ENCODE measurements around the gene GTPBP6. TPM values are rescaled to one million over a fixed set of nuclear protein-coding genes. Genes with fewer than 3 reads are reported as not detected.

The GTPBP6 gene
- total and polyA plus RNA-seq, 7 donors = 48.1 to 63.4 (median 50.0) TPM

DNA sequence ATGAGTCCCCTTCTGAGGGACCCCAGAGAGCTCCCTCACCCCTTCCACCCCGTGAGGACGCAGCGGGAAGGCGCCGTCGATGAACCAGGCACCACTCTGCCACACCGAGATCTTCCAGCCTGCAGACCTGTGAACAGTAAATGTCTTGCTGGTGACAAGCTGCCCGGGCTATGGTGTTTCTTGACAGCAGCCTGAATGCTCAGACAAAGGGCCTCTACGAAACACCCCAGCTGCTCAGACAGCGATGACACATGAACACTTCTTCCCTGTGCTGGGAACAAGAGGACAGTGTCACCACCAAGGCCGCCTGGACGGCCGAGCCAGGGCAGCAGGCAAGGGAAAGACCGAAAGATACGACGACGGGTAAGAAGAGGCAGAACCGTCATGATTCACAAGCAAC lies 30.6 kb upstream of the GTPBP6 start:
- DNase-seq (peak in 1 of 2 donors; percentile 52), ATAC-seq (peak; percentile 41 to 54 (median 44))
- H3K4me1 ChIP-seq = peaks cover 9% of the 10 kb centered on the region
- H3K9me3 ChIP-seq = no peaks in the 10 kb centered on the region
- WGBS, 3 donors = 83 to 85% (median 83%) methylated on average over 18 of the region's 18 CpGs
- no peak overlapping the region for H3K4me3 ChIP-seq
- H3K27me3 ChIP-seq (ENCODE audit: insufficient read depth in 3 of 3, low read length in 2 of 3) = no peaks in the 10 kb centered on the region
- TF ChIP-seq, protein P1, sequence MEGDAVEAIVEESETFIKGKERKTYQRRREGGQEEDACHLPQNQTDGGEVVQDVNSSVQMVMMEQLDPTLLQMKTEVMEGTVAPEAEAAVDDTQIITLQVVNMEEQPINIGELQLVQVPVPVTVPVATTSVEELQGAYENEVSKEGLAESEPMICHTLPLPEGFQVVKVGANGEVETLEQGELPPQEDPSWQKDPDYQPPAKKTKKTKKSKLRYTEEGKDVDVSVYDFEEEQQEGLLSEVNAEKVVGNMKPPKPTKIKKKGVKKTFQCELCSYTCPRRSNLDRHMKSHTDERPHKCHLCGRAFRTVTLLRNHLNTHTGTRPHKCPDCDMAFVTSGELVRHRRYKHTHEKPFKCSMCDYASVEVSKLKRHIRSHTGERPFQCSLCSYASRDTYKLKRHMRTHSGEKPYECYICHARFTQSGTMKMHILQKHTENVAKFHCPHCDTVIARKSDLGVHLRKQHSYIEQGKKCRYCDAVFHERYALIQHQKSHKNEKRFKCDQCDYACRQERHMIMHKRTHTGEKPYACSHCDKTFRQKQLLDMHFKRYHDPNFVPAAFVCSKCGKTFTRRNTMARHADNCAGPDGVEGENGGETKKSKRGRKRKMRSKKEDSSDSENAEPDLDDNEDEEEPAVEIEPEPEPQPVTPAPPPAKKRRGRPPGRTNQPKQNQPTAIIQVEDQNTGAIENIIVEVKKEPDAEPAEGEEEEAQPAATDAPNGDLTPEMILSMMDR (IDR thresholded peaks at IDR 0.05) = no peak
- H3K36me3 ChIP-seq (ENCODE audit: insufficient read depth in 1 of 2, low read depth in 1 of 2) = peaks cover 0 to 18% of the 10 kb centered on the region in 2 donors
- H3K27ac ChIP-seq = peak overlapping the region; percentile 53
- intact Hi-C loops (cut with DNase I) = no loop called here

DNA sequence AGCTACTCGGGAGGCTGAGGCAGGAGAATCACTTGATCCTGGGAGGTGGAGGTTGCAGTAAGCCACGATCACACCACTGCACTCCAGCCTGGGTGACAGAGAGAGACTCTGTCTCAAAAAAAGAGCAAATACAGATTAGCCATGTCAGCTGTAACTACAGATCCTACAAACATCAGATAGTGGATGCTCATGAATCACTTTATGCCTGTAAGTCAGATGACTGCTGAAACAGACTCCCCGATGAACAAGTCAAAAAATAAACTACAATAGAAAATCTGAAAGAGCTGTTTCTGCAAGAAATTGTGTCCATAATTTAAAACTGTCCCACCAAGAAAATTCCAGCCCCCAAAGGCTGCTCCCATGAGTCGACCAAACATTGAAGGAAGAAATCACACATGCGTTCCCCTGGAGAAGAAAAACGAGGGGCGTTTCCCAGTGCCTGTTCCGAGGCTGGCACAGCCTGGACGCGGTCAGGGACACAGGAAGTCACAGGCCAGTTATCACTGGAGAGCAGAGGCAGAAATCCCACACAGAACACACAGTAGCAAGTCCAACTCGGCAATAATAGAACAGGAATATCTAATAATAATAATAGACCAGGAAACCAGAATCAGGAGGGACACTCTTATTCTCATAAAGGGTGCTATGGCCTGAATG lies 30.0 kb upstream of the GTPBP6 start:
- Histone ChIP-seq H3K27ac (peak overlapping the region; percentile 53), H3K36me3 (ENCODE audit: insufficient read depth in 1 of 2, low read depth in 1 of 2) (peaks cover 0 to 18% of the 10 kb centered on the region in 2 donors), H3K9me3 (no peaks in the 10 kb centered on the region), H3K4me1 (peaks cover 9% of the 10 kb centered on the region), H3K27me3 (ENCODE audit: insufficient read depth in 3 of 3, low read length in 2 of 3) (no peaks in the 10 kb centered on the region), H3K4me3 (no peak overlapping the region)
- intact Hi-C loops (cut with DNase I) = no loop called here
- WGBS, 3 donors = 61 to 78% (median 75%) methylated on average over 11 of the region's 11 CpGs
- DNase-seq (peak in 1 of 2 donors; percentile 23), ATAC-seq (no peak)
- TF ChIP-seq, protein P1 (IDR thresholded peaks at IDR 0.05) = no peak

DNA sequence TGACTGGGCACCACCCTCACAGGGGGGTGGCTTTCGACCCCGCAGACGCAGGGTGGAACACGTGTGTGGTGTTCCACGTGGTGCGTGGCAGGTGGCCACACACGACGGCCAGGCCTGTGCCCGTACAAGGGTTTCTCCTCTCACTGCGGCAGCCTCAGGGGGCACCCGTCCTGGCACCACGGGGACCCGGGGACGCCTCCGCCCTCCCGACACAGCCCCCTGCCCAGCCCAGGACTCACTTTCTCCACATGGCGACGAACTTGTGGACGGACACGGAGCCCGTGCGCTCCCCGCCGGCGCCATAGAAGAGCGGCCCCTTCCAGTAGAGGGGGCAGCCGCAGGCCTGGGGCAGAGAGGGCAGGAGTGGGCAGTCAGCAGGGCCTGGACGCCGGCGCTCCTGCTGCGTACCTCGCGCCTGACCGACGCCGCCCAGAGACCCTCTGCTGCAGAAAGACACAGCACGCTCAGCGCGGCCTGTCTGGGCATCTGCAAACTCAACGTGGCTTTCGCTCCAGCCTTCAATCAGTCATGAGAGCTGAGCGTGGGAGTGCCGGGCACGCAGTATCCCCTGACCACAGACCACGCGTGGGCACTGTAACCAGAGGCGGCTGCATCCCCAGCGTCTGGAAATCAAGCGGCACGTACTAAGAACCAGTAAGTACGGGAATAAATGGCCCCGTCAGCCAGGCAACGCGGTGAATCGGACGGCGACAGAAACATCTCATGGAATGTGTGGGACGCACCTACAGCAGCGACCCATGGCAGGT lies 28.9 kb upstream of the GTPBP6 start:
- peaks cover 0 to 18% of the 10 kb centered on the region in 2 donors for H3K36me3 ChIP-seq (ENCODE audit: insufficient read depth in 1 of 2, low read depth in 1 of 2)
- ATAC-seq (no peak), DNase-seq (peak in 1 of 2 donors; percentile 46)
- H3K4me3 ChIP-seq = no peak overlapping the region
- no peaks in the 10 kb centered on the region for H3K9me3 ChIP-seq
- TF ChIP-seq, protein P1 (IDR thresholded peaks at IDR 0.05) = no peak
- no peak overlapping the region for H3K27ac ChIP-seq
- peaks cover 9% of the 10 kb centered on the region for H3K4me1 ChIP-seq
- intact Hi-C loops (cut with DNase I) = no loop called here
- no peaks in the 10 kb centered on the region for H3K27me3 ChIP-seq (ENCODE audit: insufficient read depth in 3 of 3, low read length in 2 of 3)
- WGBS, 3 donors = 96 to 97% (median 97%) methylated on average over 54 to 59 of the region's 59 CpGs

DNA sequence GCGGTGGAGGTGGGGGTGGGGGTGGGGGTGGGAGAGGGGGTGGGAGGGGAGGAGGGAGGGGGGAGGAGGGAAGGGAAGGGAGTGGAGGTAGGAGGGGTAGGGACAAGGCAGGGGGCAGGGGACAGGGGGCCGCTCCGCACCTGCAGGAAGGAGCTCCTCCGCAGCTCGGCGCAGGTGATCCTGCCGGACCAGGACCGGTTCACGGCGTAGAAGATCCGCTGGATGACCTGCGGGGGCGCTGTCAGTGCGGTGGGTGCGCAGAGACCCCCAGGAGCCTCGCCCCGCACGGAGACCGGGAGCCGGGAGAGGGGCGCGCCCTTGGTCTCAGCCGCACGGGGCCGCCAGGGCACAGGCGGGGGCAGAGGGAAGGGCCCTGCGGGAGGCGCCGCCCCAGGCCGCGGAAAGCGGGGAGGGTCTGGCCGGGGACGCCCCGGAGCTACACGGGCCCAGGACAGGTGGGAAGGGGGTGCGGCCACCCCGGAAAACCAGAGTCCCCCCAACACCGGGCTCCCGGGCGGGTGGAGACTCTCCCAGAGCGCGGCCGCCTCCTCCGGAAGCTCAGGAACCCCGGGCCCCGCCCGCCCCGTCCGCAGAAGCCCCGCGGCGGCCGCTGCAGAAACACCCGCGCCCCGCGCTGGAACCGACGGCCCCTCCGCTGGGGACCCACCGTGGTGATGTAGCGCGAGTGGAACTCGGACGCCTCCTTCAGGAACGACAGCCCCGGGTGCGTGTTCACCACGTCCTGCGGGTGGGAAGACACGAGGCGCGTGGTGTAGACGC lies 27.6 kb upstream of the GTPBP6 start:
- H3K9me3 ChIP-seq = no peaks in the 10 kb centered on the region
- TF ChIP-seq, protein P1 (IDR thresholded peaks at IDR 0.05) = no peak
- DNase-seq (peak in 1 of 2 donors; percentile 47), ATAC-seq (no peak)
- 95 to 96% (median 95%) methylated on average over 52 to 74 of the region's 75 CpGs for WGBS, 3 donors
- no peak overlapping the region for H3K27ac ChIP-seq
- peaks cover 8% of the 10 kb centered on the region for H3K4me1 ChIP-seq
- no peaks in the 10 kb centered on the region for H3K27me3 ChIP-seq (ENCODE audit: insufficient read depth in 3 of 3, low read length in 2 of 3)
- intact Hi-C loops (cut with DNase I) = no loop called here
- no peak overlapping the region for H3K4me3 ChIP-seq
- peaks cover 0 to 18% of the 10 kb centered on the region in 2 donors for H3K36me3 ChIP-seq (ENCODE audit: insufficient read depth in 1 of 2, low read depth in 1 of 2)

Data from psoas muscle (tissue), 8 donors.